Esophagus muscularis mucosa (tissue), 4 donors: ENCODE measurements around the gene CD46.

Experiments used
- CTCF ChIP-seq, 3 experiments: fragments of 200-600 bp in 2 of 3; fragments of 450-650 bp in 1 of 3; sonication (generic) in 2 of 3; IDR thresholded peaks; one replicate each; pipeline ENCODE4 v1.5.1; 2017 to 2019; ENCODE audit warnings: antibody characterized with exemption in 3 of 3, mild to moderate bottlenecking in 2 of 3, moderate library complexity in 1 of 3
- EP300 ChIP-seq: sonication (generic); formaldehyde crosslinking; IDR thresholded peaks from one replicate; pipeline ENCODE4 v1.6.1; 2017; ENCODE audit warnings: antibody characterized with exemption
- POLR2A ChIP-seq: fragments of 450-650 bp; IDR thresholded peaks from one replicate; pipeline ENCODE4 v1.6.1; 2017; ENCODE audit warnings: antibody characterized with exemption, moderate library complexity, mild to moderate bottlenecking, low read depth
- POLR2AphosphoS5 ChIP-seq, 2 donors: sonication (generic); formaldehyde crosslinking; IDR thresholded peaks; one replicate each; pipeline ENCODE4 v1.6.1; 2017; ENCODE audit warnings: antibody characterized with exemption in 2 of 2

GRCh38 chr1:207835958-207836357 is 84.1 kb downstream of the CD46 start:
- TF ChIP-seq POLR2AphosphoS5 (IDR thresholded peaks at IDR 0.05) (peak in 1 of 2 donors; percentile 7), CTCF (IDR thresholded peaks at IDR 0.05) (no peak), EP300 (no peak), POLR2A (no peak)
